ENCODE measurements around the gene HOXC12. TPM values are rescaled to one million over a fixed set of nuclear protein-coding genes. Genes with fewer than 3 reads are reported as not detected.

The HOXC12 gene
- total RNA-seq, 1 experiment from 2014 or later, result not detected

- DNase-seq (ENCODE audit: low spot score), result no peak
- POLR2A ChIA-PET, result no interaction called here
- Mint-ChIP-seq H3K4me3 (no peak overlapping the region), H3K9me3 (no peaks in the 10 kb centered on the region), H3K27me3 (ENCODE audit: low read depth) (peaks cover 100% of the 10 kb centered on the region), H3K27ac (no peak overlapping the region), H3K4me1 (peaks cover 23% of the 10 kb centered on the region), H3K36me3 (no peaks in the 10 kb centered on the region)
- TF ChIP-seq ATF1 (CRISPR knock-in tag; IDR thresholded peaks at IDR 0.05), result no peak
- no peak for ATAC-seq
- CTCF ChIA-PET, result interaction anchor here (1.2 to 4.9 kb wide), 4 partner anchors 10 to 204 kb away, joined by 3 to 26 read pairs (median 14); no protein-coding TSS in a partner anchor
Observed at GRCh38 chr12:53950437-53950773, 4.3 kb upstream of the HOXC12 start.

GRCh38 chr12:53950789-53951576, 3.7 kb upstream of the HOXC12 start:
- Mint-ChIP-seq H3K27me3 (ENCODE audit: low read depth) (peaks cover 100% of the 10 kb centered on the region), H3K9me3 (no peaks in the 10 kb centered on the region), H3K27ac (no peak overlapping the region), H3K4me3 (no peak overlapping the region), H3K4me1 (peaks cover 26% of the 10 kb centered on the region), H3K36me3 (no peaks in the 10 kb centered on the region)
- ChIA-PET POLR2A (interaction anchor here (1.6 kb wide), 1 partner anchor 13 kb away, joined by 4 read pairs; the partner anchor contains the start of gene HOXC13), CTCF (interaction anchor here (0.6 to 4.9 kb wide), 9 partner anchors 11 to 205 kb away, joined by 3 to 26 read pairs (median 10); partner anchors contain the start of genes HOXC10 and HOXC5)
- TF ChIP-seq IRF2 (CRISPR knock-in tag; IDR thresholded peaks at IDR 0.05; ENCODE audit: borderline replicate concordance, low read depth) (no peak), NFYB (CRISPR knock-in tag; conservative IDR thresholded peaks at IDR 0.05; ENCODE audit: low read depth) (no peak), ATF3 (CRISPR knock-in tag; conservative IDR thresholded peaks at IDR 0.05) (no peak), IRF1 (CRISPR knock-in tag; IDR thresholded peaks at IDR 0.05) (no peak), ZNF532 (CRISPR knock-in tag; IDR thresholded peaks at IDR 0.05; ENCODE audit: borderline replicate concordance) (no peak), CBFB (CRISPR knock-in tag; IDR thresholded peaks at IDR 0.05; ENCODE audit: low read depth) (no peak), ZMAT4 (CRISPR knock-in tag; IDR thresholded peaks at IDR 0.05) (no peak), ZNF232 (CRISPR knock-in tag; IDR thresholded peaks at IDR 0.05) (no peak), AR (CRISPR knock-in tag; IDR thresholded peaks at IDR 0.05) (no peak)
- DNase-seq (ENCODE audit: low spot score), result no peak
- ATAC-seq, result no peak

All from WTC11 (cell line).